ENCODE measurements around the gene CAMKMT. TPM values are rescaled to one million over a fixed set of nuclear protein-coding genes. Genes with fewer than 3 reads are reported as not detected.

The CAMKMT gene
- total RNA-seq, 2 experiments from 2014 or later = 11.3 to 12.0 TPM

DNA sequence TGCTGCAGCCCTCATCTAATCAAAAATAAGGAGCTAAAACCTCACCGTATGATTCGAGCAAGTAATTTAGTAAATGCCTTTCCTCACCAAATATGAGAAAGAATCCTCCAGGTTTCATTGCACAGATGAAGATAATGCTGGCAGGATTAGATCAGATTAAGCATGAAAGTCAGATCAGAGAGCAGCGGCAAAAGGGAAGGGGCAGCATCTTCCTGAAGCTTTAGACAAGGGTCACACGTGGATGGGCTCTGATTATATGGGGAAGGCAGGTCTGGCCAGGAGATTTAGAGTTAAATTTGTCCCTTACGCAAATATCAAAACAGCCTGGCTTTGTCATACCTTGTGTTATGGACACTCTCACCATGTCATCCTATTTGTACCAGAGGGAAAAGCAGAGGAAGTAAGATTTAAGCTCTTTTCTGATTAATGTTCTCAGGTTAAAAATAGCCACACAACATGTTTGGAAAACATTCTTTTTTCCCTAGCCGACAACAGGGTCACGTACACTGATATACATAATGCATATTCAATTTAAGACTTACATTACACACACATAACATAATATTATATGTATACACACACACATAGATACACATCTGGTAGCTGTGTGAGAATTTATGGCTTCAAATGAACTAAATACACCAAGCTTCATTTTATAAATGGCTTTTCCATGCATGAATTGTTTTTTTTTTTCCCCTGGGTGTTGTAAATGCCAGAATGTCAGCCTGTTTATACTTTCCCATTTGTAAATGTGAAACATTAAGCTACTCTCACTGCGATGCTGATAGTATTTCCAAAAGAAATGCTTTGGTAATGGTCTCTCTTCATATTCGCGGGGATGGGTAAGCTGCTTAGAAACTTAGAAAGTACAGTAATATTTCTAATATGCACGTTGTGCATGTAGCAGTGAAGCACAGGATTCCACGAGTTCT, 383.5 kb downstream of the CAMKMT start:
- POLR2A ChIA-PET = no interaction called here
- CTCF ChIA-PET = no interaction called here

DNA sequence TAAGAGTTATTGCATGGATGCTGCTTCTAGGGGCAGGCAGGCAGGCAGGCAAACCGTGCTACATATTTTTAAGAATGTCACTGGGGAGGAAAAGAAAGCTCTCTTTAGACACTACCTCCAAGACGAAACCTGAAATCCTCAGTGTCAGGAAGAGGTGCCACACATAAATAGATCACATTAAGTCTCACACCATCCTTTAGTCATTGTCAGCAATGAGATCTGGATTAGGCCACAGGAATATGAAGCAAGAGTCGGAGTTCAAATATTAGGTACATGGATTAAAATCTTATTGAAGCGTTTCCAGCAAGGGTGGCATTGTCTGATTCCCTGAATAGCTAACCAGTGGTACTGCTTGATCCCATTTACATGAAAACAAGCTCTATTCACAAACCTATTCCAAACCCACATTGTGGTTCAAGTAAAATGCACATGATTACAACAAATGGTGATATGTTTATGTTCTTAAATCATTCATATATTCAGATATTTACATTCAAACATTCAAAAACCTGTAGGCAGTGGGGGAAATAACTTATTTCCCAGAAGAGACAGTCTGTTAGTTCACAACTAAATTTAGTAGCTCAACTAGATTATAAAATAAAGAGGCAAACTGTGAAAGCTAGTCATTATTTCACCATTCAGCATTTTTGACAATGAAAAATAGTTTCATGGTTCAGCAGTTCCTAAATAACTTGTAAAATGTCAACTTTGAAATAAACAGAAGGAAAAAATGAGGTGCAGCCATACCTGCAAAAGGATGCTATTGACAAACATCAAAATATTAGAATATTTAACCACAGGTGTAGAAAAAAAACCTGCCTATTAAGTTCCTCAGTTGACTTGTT, 384.4 kb downstream of the CAMKMT start:
- ChIA-PET CTCF (no interaction called here), POLR2A (no interaction called here)

DNA sequence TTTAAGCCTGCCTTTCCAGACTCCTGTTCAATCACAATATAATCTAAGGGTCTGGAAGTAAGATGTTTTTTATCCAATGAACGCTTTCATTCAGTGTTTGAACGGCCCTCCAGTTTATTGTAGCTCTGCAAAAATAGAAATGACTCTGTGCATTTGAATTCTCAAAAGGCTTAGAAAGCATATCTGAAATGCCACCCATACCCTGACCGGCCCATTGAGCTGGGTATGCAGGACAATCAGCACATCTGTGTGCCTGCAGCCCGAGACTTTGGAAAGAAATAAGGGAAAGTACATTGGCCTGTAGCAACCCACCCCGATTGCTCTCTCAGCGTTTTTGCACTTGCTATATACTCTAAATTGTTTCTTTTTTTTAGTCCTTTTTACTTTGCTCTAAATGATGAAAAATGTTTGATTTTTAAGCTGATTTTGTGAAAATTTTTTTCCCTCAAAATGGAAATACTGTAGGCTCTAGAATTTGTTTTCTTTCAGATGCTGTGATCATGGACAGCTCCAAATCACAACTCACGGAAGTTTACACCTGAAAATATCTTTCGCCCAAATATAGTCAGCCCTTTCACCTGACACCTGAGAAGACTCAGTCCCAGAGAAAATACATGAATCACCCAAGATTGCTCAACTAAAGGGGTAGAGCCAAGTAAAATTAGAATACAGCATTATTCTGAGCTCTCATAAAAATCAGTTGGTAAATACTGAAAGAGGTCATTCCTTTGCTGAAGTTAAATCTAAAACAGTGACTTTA, 385.3 kb downstream of the CAMKMT start:
- POLR2A ChIA-PET = no interaction called here
- CTCF ChIA-PET = no interaction called here

DNA sequence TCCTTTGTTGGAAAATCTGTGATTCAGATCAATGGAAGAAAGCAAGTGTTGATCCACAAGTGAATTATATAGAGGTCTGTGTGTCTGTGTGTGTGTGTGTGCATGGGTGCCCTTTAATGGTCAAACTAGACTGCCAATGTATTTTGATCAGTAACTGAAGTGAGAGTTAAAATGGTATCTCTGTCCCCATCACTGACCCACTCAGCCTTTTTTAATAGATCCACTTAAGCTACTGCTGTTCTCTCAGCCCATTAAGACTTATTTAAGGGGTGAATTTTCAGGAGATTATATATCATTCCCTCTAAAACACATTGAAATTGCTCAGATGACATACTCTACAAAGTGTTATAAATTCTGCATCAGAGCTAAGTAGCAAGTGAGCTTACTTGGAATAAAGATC, 386.0 kb downstream of the CAMKMT start:
- ChIA-PET POLR2A (no interaction called here), CTCF (no interaction called here)

DNA sequence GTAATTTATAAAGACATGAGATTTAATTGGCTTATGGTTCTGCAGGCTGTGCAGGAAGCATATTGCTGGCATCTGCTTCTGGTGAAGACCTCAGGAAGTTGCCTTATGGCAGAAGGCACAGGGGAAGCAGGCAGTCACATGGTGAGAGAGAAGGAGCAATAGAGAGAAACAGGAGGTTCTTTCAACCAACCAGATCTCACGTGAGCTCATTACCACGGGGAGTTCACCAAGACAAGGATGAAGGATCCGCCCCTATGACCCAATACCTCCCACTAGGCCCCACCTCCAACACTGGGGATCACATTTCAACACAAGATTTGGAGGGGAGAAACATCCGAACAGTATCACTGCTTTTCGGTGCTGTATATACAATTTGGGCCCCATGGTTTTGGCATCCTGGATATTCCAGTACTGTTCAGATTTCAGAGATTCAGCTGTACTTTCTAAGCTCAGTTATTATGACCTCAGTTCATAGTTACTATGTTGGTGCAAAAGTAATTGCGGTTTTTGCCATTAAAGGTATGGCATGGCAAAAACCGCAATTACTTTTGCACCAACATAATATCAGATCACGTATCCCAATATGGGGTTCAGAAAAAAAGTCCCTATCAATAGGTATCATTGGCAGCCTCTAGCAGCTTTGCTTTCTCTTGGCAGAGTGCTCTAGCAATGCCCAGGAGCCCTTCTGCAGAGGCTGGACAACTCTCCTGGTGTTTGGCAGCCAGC, 390.2 kb downstream of the CAMKMT start:
- POLR2A ChIA-PET = no interaction called here
- CTCF ChIA-PET = no interaction called here

DNA sequence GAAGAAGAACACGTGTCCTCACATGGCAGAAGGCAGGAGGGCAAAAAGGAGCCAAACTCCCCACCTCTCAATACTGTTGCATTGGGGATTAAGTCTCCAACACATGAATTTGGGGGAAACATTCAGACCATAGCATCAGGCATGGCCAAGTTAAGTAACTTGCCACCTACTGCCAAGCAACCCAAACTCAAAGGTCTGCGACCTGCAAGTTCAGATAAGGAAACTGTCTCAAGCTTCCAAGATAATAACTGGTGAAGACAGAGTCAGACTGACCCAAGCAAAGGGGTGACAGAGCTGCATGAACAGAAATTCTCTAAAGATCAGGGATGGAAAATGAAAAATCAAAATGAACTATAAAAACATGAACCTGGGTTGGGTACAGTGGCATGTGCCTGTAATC, 391.0 kb downstream of the CAMKMT start:
- CTCF ChIA-PET = no interaction called here

DNA sequence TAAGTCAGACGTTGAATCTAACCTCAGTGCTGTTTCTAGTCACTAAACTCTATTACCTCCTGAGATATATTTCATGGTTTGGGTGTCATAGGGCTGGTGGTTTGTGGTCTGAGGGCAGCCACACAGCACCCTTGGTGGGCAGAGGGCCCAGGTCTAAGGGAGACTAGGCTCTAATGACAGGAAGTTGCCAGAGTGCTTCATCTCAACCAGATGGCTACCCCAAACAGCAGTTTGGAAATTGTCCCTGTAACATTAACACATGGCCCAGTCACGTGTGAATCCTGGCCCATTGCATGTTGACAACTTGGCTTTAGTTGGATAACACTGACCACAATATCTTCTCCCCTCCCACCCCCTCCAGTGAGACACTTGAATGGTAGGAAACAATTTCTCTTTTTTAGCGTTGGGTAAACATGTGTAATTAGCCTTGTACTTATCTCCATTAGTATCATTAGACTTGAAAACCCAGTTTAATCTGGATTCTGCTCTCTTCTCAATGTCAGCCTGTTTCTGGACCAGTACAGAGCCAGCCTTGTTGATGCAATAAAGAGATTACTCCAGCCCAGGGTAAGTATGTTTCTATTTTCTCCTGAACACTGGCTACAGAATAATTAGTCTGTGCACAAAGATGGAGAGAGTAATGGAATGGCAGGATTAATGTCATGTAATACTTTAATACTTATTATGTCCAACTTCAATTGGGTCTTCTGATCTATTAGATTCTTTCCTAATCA, 392.0 kb downstream of the CAMKMT start:
- POLR2A ChIA-PET = interaction anchor here (0.6 to 0.7 kb wide), 2 partner anchors 236 to 1279 kb away, joined by 3 read pairs; no protein-coding TSS in a partner anchor
- CTCF ChIA-PET = interaction anchor here (0.7 kb wide), 1 partner anchor 34 kb away, joined by 3 read pairs; no protein-coding TSS in a partner anchor

More for the DNA sequence above, 391.0 kb downstream of the CAMKMT start:
- POLR2A ChIA-PET = no interaction called here

DNA sequence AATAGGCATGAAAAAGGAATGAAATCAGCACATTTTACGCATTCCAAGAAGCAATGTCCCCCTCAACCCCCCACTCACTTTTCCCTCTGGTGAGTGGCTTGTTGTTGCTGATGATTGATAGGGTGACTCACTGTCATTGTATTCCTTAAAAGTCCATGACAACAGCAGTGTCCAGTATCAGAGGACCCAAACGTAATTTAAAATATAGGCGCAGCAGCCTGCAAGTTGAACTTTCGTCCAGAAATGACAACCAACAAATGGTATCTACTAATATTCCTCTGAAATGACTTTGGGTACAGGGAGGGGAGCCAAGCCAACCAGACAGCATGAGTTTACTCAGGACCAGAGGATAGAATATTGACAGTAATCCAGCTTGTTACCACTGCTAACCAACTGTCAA, 396.8 kb downstream of the CAMKMT start:
- ChIA-PET CTCF (no interaction called here), POLR2A (no interaction called here)

DNA sequence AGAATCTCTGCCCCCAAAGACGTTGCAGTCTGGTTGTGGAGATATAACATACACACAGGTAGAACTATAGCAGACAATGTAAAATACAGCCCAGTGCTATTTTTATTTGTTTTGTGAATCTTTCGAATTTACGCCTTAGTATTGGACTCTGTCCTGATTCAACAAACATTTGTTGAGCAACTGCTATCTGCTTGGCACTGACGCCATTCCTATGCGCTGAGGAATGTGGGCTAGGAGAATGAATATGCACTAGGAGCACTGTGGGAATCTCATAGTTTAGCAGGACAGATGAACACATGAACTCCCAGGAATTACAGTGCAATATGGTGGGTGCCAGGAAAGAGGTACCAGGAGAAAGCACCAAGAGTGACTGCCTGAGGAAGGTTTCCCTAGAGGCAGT, 398.1 kb downstream of the CAMKMT start:
- CTCF ChIA-PET = no interaction called here
- POLR2A ChIA-PET = no interaction called here

DNA sequence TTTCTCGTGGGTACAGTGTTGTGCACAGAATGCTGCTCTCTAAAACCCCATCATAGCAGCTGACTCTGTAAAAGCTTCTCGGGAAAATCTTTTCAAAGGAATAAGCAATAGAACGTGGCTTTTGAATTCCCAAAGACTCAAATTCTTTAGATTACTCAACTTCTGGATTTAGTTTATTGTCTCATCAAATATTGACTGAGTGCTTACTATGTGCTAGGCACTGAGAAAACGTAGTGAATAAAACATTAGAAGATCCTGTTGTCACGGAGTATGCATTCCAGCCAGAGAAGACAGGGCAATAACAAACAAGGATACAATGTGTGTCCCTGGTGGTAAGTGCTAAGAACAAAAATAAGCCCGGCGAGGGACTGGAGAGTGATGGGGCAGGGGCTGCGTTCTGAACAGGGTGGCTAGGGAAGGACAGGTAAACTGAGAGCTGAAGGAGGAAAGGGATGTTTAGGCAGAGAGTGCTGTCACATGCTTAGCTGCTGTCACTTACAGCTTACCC, 401.6 kb downstream of the CAMKMT start:
- ChIA-PET CTCF (no interaction called here), POLR2A (no interaction called here)

DNA sequence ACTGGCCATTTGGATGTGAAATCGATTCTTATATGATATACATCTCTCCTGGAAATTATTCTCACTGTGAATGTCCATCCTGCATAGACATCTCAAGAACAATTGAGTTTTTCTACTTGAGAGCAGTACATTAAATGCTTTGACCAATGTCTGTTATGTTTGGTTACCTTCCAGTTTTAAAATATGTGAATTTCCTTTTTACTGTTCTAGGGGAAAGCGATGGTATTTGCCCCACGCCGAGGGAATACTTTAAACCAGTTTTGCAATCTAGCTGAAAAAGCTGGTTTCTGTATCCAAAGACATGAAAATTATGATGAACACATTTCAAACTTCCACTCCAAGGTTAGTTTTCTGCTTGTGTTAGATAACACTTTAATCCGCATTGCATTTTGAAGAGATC, 404.5 kb downstream of the CAMKMT start:
- POLR2A ChIA-PET = no interaction called here
- CTCF ChIA-PET = no interaction called here

DNA sequence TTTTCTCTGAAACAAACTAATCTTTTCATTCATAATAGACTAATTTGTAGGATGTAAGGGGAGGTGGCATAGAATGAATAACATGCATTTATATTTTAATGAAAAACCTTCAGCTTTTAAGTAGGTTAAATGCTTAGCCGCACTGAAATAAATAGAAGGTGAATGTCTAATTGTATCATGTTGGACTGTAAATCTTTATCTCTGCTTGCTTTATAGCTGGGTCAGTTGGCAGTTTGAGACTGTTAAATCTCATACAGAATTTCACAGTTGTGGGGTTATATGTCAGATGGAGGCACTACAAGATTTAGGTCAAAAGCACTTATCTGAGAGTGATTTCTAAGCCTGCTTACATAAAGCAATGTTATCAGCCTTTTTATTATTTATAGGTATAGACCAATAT, 405.0 kb downstream of the CAMKMT start:
- ChIA-PET CTCF (no interaction called here), POLR2A (no interaction called here)

DNA sequence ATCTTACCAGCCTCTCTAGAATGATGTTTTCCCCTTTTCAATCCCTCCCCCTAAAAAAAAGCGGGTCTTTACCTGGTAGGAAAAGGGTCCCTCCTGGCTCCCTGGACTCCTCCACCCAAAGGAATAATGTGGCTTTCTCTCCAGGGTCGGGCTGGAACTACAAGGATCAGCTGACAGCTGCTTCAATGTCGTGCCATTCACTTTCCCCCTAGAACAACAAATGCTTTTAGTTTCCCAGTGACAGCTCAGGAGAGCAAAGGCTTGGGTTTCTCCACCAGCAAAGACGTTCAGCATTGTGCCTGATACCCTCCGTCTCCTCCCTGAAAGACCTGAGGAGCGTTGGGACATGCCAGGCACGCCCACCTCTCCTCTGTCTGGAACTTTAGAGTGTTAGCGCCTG, 405.9 kb downstream of the CAMKMT start:
- CTCF ChIA-PET = interaction anchor here (0.6 kb wide), 1 partner anchor 50 kb away, joined by 3 read pairs; no protein-coding TSS in a partner anchor
- POLR2A ChIA-PET = no interaction called here

DNA sequence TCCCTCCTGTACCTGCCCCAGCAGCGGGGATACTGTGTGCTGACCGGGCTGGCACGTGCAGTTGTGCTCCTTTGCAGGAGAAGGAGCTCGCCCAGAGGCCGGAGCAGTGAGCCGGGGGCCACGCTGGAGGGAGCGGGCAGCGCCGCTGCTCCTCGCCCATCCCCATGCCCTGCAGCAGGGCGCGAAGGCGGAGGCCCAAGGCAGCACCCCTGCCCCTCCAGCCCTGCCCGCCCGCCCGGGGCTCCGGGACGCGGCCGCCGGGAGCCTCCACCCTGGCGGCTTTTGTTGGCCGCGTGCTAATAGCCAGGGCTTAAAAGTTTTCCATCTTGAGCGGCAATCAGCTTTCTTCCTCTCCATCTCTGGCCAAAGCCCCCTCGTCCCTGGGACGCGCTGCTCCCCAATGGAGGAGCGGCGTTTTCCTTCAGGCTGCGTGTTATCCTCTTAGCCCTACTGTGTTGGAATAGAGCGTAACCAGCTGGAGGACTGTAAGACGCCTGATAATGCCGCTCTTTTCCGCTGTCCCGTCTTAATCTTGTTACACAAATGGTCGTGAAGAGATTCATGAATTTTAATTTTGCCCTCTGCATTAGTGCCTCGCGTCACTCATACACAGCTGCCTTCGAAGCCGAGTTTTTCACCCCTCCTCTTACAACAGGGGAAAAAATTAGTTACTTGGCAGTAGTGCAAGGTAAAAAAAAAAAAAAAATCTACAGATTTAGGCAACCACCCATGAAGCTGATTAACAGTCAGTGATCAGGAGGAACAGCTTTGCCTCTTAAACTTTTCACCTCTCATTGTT, 406.9 kb downstream of the CAMKMT start:
- ChIA-PET POLR2A (no interaction called here), CTCF (no interaction called here)

DNA sequence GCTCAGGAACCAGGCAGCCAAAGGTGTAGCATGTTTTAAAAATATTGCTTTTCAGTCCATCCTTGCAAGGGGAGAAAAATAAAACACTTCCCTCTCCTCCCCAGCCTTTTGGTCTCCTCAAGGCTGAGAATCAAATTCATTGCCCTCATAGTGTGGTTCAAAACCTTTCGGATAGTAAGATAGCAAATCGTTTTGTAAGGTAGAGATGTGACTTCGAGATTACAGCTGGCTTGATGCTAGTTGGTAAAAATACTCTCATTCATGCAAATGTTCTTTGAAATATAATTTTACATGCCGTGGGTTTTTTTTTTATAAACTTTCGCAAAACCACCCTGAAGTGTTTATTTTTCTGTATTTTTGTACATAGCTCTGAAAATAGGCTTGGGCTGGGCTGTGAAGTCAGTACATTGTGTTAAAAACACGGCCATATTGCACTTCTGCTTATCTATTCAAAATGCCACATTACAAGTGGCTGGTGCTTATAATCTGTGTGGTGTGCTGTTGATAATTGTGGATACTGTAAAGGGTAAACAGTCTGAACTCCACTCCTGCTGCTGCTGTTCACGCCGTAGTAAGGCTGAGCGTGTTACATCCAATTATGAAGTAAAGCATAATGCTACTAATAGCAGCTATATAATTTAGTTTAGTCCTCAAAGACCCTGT, 407.7 kb downstream of the CAMKMT start:
- CTCF ChIA-PET = no interaction called here
- POLR2A ChIA-PET = no interaction called here

DNA sequence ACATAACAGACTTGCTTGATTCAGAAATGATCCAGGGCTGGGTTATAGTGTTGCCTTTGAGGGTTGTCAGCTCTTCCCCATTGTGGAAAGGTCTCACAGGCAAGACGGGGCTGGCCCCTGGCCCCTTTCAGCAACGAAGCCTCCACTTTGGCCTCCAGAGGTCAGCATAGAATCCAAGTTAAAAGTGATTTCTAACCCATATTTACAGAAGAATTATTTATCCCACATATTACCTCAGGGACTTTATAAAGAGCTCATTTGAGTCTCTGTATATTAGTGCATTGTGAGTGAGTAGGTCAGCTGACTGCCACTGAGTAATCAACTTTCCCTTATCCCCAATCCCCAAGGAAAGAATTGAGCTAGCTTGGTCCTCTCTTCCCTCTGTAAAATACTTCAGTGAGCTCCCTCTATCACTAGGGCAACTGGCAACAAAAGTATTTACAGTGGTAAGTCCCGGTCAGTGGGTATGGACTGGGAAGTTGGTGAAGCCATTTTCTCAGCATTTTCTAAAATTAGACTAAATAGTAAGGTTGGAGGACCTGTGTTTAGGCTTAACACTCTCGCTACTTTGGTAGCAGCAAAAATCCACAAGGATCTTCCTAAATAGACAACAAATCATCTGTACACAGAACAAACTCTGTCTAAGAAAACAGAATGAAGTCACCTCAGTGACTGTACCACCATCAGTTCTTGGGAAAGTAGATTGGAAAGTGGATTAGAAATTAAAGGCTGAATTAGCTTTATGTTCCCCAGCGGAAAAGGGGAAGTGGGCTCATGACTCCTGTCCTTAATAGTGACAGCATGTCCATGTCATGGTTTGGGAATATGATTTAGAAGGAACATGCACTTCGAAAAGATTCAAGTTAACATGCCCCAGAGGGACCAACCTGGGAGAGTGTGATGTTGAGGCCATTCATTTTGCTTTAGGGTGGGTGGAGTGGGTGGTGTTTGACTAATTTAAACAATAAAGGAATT, 408.8 kb downstream of the CAMKMT start:
- POLR2A ChIA-PET = no interaction called here
- CTCF ChIA-PET = no interaction called here

All from activated CD8-positive, alpha-beta memory T cell treated with anti-CD3 and anti-CD28 coated beads for 36 hours (primary cell).